ENCODE measurements around the gene NLGN1. TPM values are rescaled to one million over a fixed set of nuclear protein-coding genes. Genes with fewer than 3 reads are reported as not detected.

Gene NLGN1
- total RNA-seq, 4 donors from 2014 or later, result 12.9 to 20.9 (median 18.0) TPM

- intact Hi-C loops (cut with DNase I), result no loop called here
Measured at GRCh38 chr3:174219738-174220137, 822.2 kb downstream of the NLGN1 start.

GRCh38 chr3:174220775-174221554 lies 823.4 kb downstream of the NLGN1 start:
- DNase-seq (ENCODE audit: extremely low spot score), result no peak
- H3K4me1 ChIP-seq, result peaks cover 3 to 20% (median 14%) of the 10 kb centered on the region in 4 donors
- no peaks in the 10 kb centered on the region for H3K9me3 ChIP-seq
- intact Hi-C loops (cut with DNase I), result no loop called here
- H3K27me3 ChIP-seq, result no peaks in the 10 kb centered on the region
- H3K4me3 ChIP-seq, result no peak overlapping the region
- WGBS, result 70% methylated on average over 4 of the region's 4 CpGs
- H3K36me3 ChIP-seq, result no peaks in the 10 kb centered on the region
- TF ChIP-seq EP300 (IDR thresholded peaks at IDR 0.05) (no peak), CTCF (IDR thresholded peaks at IDR 0.05) (no peak), POLR2AphosphoS5 (IDR thresholded peaks at IDR 0.05) (no peak), POLR2A (IDR thresholded peaks at IDR 0.05; ENCODE audit: low read depth) (no peak)
- H3K27ac ChIP-seq (replicated peaks in 1 of 4), result no peak overlapping the region

More at GRCh38 chr3:174219738-174220137, 822.2 kb downstream of the NLGN1 start:
- H3K9me3 ChIP-seq, result no peaks in the 10 kb centered on the region
- 74% methylated on average over 3 of the region's 3 CpGs for WGBS
- no peak for DNase-seq (ENCODE audit: extremely low spot score)
- no peak overlapping the region for H3K4me3 ChIP-seq
- TF ChIP-seq POLR2AphosphoS5 (IDR thresholded peaks at IDR 0.05), result no peak
- no peak for TF ChIP-seq EP300 (IDR thresholded peaks at IDR 0.05)
- no peak for TF ChIP-seq CTCF (IDR thresholded peaks at IDR 0.05)
- TF ChIP-seq POLR2A (IDR thresholded peaks at IDR 0.05; ENCODE audit: low read depth), result no peak
- no peaks in the 10 kb centered on the region for H3K27me3 ChIP-seq
- no peak overlapping the region for H3K27ac ChIP-seq (replicated peaks in 1 of 4)
- peaks cover 3 to 20% (median 14%) of the 10 kb centered on the region in 4 donors for H3K4me1 ChIP-seq
- H3K36me3 ChIP-seq, result no peaks in the 10 kb centered on the region

GRCh38 chr3:174223042-174223441 lies 825.5 kb downstream of the NLGN1 start:
- Histone ChIP-seq H3K27ac (replicated peaks in 1 of 4) (no peak overlapping the region), H3K4me1 (peaks cover 3 to 20% (median 14%) of the 10 kb centered on the region in 4 donors), H3K9me3 (no peaks in the 10 kb centered on the region), H3K4me3 (no peak overlapping the region), H3K36me3 (no peaks in the 10 kb centered on the region), H3K27me3 (no peaks in the 10 kb centered on the region)
- intact Hi-C loops (cut with DNase I), result no loop called here
- 30% methylated on average over 6 of the region's 6 CpGs for WGBS
- no peak for DNase-seq (ENCODE audit: extremely low spot score)
- TF ChIP-seq POLR2A (IDR thresholded peaks at IDR 0.05; ENCODE audit: low read depth) (no peak), POLR2AphosphoS5 (IDR thresholded peaks at IDR 0.05) (no peak), CTCF (IDR thresholded peaks at IDR 0.05) (no peak), EP300 (IDR thresholded peaks at IDR 0.05) (no peak)

GRCh38 chr3:174223626-174224025 lies 826.1 kb downstream of the NLGN1 start:
- no peak for DNase-seq (ENCODE audit: extremely low spot score)
- Histone ChIP-seq H3K9me3 (no peaks in the 10 kb centered on the region), H3K27me3 (no peaks in the 10 kb centered on the region), H3K4me1 (peaks cover 3 to 20% (median 14%) of the 10 kb centered on the region in 4 donors), H3K4me3 (no peak overlapping the region), H3K27ac (replicated peaks in 1 of 4) (no peak overlapping the region), H3K36me3 (no peaks in the 10 kb centered on the region)
- intact Hi-C loops (cut with DNase I), result no loop called here
- TF ChIP-seq CTCF (IDR thresholded peaks at IDR 0.05) (no peak), EP300 (IDR thresholded peaks at IDR 0.05) (no peak), POLR2AphosphoS5 (IDR thresholded peaks at IDR 0.05) (no peak), POLR2A (IDR thresholded peaks at IDR 0.05; ENCODE audit: low read depth) (no peak)
- 88% methylated on average over 1 of the region's 1 CpG for WGBS
